ENCODE measurements around the gene CLINT1.

The CLINT1 gene

GRCh38 chr5:157758706-157759105, 100.2 kb downstream of the CLINT1 start:
- DNase-seq (ENCODE audit: low spot score) (no peak), ATAC-seq (ENCODE audit: low read depth) (no peak)
- Histone ChIP-seq H3K27me3 (ENCODE audit: insufficient read depth, poor library complexity, severe bottlenecking) (no peaks in the 10 kb centered on the region), H3K4me1 (ENCODE audit: insufficient read depth, poor library complexity, severe bottlenecking) (no peaks in the 10 kb centered on the region), H3K27ac (ENCODE audit: poor library complexity, severe bottlenecking) (no peak overlapping the region), H3K4me3 (ENCODE audit: severe bottlenecking) (no peak overlapping the region), H3K36me3 (ENCODE audit: low read depth) (peaks cover 50% of the 10 kb centered on the region), H3K9me3 (ENCODE audit: severe bottlenecking) (no peaks in the 10 kb centered on the region)
- no peak for TF ChIP-seq CTCF (IDR thresholded peaks at IDR 0.05; ENCODE audit: poor library complexity, severe bottlenecking)

- peaks cover 72% of the 10 kb centered on the region for H3K36me3 ChIP-seq (ENCODE audit: low read depth)
- H3K4me1 ChIP-seq (ENCODE audit: insufficient read depth, poor library complexity, severe bottlenecking): no peaks in the 10 kb centered on the region
- ATAC-seq (ENCODE audit: low read depth) (no peak), DNase-seq (ENCODE audit: low spot score) (no peak)
- H3K27ac ChIP-seq (ENCODE audit: poor library complexity, severe bottlenecking): no peak overlapping the region
- H3K4me3 ChIP-seq (ENCODE audit: severe bottlenecking): no peak overlapping the region
- no peak for TF ChIP-seq CTCF (IDR thresholded peaks at IDR 0.05; ENCODE audit: poor library complexity, severe bottlenecking)
- H3K9me3 ChIP-seq (ENCODE audit: severe bottlenecking): no peaks in the 10 kb centered on the region
- H3K27me3 ChIP-seq (ENCODE audit: insufficient read depth, poor library complexity, severe bottlenecking): no peaks in the 10 kb centered on the region
Observed at GRCh38 chr5:157756122-157756521, 102.8 kb downstream of the CLINT1 start.

GRCh38 chr5:157750320-157750719, 108.6 kb downstream of the CLINT1 start:
- no peak for TF ChIP-seq CTCF (IDR thresholded peaks at IDR 0.05; ENCODE audit: poor library complexity, severe bottlenecking)
- H3K4me3 ChIP-seq (ENCODE audit: severe bottlenecking): no peak overlapping the region
- peaks cover 22% of the 10 kb centered on the region for H3K4me1 ChIP-seq (ENCODE audit: insufficient read depth, poor library complexity, severe bottlenecking)
- no peaks in the 10 kb centered on the region for H3K9me3 ChIP-seq (ENCODE audit: severe bottlenecking)
- H3K27ac ChIP-seq (ENCODE audit: poor library complexity, severe bottlenecking): peak overlapping the region; percentile 18
- no peaks in the 10 kb centered on the region for H3K27me3 ChIP-seq (ENCODE audit: insufficient read depth, poor library complexity, severe bottlenecking)
- peaks cover 35% of the 10 kb centered on the region for H3K36me3 ChIP-seq (ENCODE audit: low read depth)
- DNase-seq (ENCODE audit: low spot score) (no peak), ATAC-seq (ENCODE audit: low read depth) (peak; percentile 80)

- Histone ChIP-seq H3K9me3 (ENCODE audit: severe bottlenecking) (no peaks in the 10 kb centered on the region), H3K4me1 (ENCODE audit: insufficient read depth, poor library complexity, severe bottlenecking) (peaks cover 22% of the 10 kb centered on the region), H3K4me3 (ENCODE audit: severe bottlenecking) (no peak overlapping the region), H3K27me3 (ENCODE audit: insufficient read depth, poor library complexity, severe bottlenecking) (no peaks in the 10 kb centered on the region), H3K27ac (ENCODE audit: poor library complexity, severe bottlenecking) (peak overlapping the region; percentile 18), H3K36me3 (ENCODE audit: low read depth) (peaks cover 28% of the 10 kb centered on the region)
- ATAC-seq (ENCODE audit: low read depth) (no peak), DNase-seq (ENCODE audit: low spot score) (no peak)
- TF ChIP-seq CTCF (IDR thresholded peaks at IDR 0.05; ENCODE audit: poor library complexity, severe bottlenecking): no peak
Observed at GRCh38 chr5:157749462-157749799, 109.5 kb downstream of the CLINT1 start.

- DNase-seq (ENCODE audit: low spot score) (no peak), ATAC-seq (ENCODE audit: low read depth) (peak; percentile 76)
- peaks cover 22% of the 10 kb centered on the region for H3K4me1 ChIP-seq (ENCODE audit: insufficient read depth, poor library complexity, severe bottlenecking)
- no peaks in the 10 kb centered on the region for H3K9me3 ChIP-seq (ENCODE audit: severe bottlenecking)
- peaks cover 24% of the 10 kb centered on the region for H3K36me3 ChIP-seq (ENCODE audit: low read depth)
- TF ChIP-seq CTCF (IDR thresholded peaks at IDR 0.05; ENCODE audit: poor library complexity, severe bottlenecking): peak; percentile 3
- H3K27me3 ChIP-seq (ENCODE audit: insufficient read depth, poor library complexity, severe bottlenecking): no peaks in the 10 kb centered on the region
- H3K4me3 ChIP-seq (ENCODE audit: severe bottlenecking): no peak overlapping the region
- H3K27ac ChIP-seq (ENCODE audit: poor library complexity, severe bottlenecking): peak overlapping the region; percentile 18
Observed at GRCh38 chr5:157748760-157749461, 110.0 kb downstream of the CLINT1 start.
